ENCODE data around the gene GCN1.

GRCh38 chr12:120170631-120171030 lies 23.9 kb downstream of the GCN1 start:
- no peak for TF ChIP-seq CTCF (conservative IDR thresholded peaks at IDR 0.05; ENCODE audit: low read length)
- TF ChIP-seq EZH2phosphoT487 (IDR thresholded peaks at IDR 0.05; ENCODE audit: borderline replicate concordance): no peak

Measured in Loucy (cell line).